Karpas-422 (cell line): ENCODE results near the gene NOS1AP. TPM values are rescaled to one million over a fixed set of nuclear protein-coding genes. Genes with fewer than 3 reads are reported as not detected.

Experiments used
- DNase-seq: peaks from one replicate; pipeline ENCODE4 v3.0.0-alpha.2; 2015
- H2AFZ ChIP-seq: fragments of 200-600 bp; sonication (generic); 2 replicates; pipeline ENCODE4 v1.6.1; 2014; ENCODE audit warnings: antibody characterized with exemption, low read length, mixed read lengths
- H3K27ac ChIP-seq: fragments of 200-600 bp; sonication (generic); 2 replicates; pipeline ENCODE4 v1.5.1; 2014; ENCODE audit warnings: mild to moderate bottlenecking, low read length, moderate library complexity
- H3K27me3 ChIP-seq: fragments of 200-600 bp; sonication (generic); 2 replicates; pipeline ENCODE4 v1.6.1; 2014; ENCODE audit warnings: low read length, mixed read lengths
- H3K36me3 ChIP-seq: fragments of 200-600 bp; sonication (generic); 2 replicates; pipeline ENCODE4 v1.6.1; 2014; ENCODE audit warnings: low read length, mixed read lengths; ENCODE audit not compliant: insufficient read depth
- H3K4me1 ChIP-seq: fragments of 200-600 bp; sonication (generic); 2 replicates; pipeline ENCODE4 v1.6.1; 2014; ENCODE audit warnings: mild to moderate bottlenecking, low read length, mixed read lengths
- H3K4me2 ChIP-seq: fragments of 200-600 bp; sonication (generic); 2 replicates; pipeline ENCODE4 v1.6.1; 2014; ENCODE audit warnings: low read length, low read depth, mild to moderate bottlenecking; ENCODE audit not compliant: poor library complexity, severe bottlenecking
- H3K4me3 ChIP-seq: fragments of 200-600 bp; sonication (generic); 2 replicates; pipeline ENCODE4 v1.5.1; 2014; ENCODE audit warnings: mild to moderate bottlenecking, antibody characterized with exemption, low read length, mixed read lengths
- H3K79me2 ChIP-seq: fragments of 200-600 bp; sonication (generic); 2 replicates; pipeline ENCODE4 v1.6.1; 2014; ENCODE audit warnings: mild to moderate bottlenecking, low read length, mixed read lengths
- H3K9ac ChIP-seq: fragments of 200-600 bp; sonication (generic); 2 replicates; pipeline ENCODE4 v1.6.0; 2014; ENCODE audit warnings: low read length
- H3K9me2 ChIP-seq: fragments of 200-600 bp; sonication (generic), shearing (Covaris generic); replicated peaks from 2 replicates; pipeline ENCODE4 v1.6.0; 2014; ENCODE audit warnings: mild to moderate bottlenecking, low read length, moderate library complexity; ENCODE audit not compliant: insufficient read depth
- H3K9me3 ChIP-seq: fragments of 300-700, 200-600 bp; sonication (generic); 2 replicates; pipeline ENCODE4 v1.6.1; 2014; ENCODE audit warnings: low read length, mixed read lengths
- H4K20me1 ChIP-seq: fragments of 200-600 bp; sonication (generic); 2 replicates; pipeline ENCODE4 v1.6.1; 2014; ENCODE audit warnings: mild to moderate bottlenecking, antibody characterized with exemption, low read length, low read depth; ENCODE audit not compliant: insufficient read depth
- total RNA-seq: library from RNA; depleted of rRNA; stranded (reverse); fragments of >200 nt; shearing (Covaris generic); gene quantifications from 2 replicates; pipeline ENCODE4 v1.2.3, GENCODE V29; 2014; ENCODE audit warnings: low replicate concordance; rRNA removed

Gene NOS1AP
- total RNA-seq = not detected in 2 replicates

DNA sequence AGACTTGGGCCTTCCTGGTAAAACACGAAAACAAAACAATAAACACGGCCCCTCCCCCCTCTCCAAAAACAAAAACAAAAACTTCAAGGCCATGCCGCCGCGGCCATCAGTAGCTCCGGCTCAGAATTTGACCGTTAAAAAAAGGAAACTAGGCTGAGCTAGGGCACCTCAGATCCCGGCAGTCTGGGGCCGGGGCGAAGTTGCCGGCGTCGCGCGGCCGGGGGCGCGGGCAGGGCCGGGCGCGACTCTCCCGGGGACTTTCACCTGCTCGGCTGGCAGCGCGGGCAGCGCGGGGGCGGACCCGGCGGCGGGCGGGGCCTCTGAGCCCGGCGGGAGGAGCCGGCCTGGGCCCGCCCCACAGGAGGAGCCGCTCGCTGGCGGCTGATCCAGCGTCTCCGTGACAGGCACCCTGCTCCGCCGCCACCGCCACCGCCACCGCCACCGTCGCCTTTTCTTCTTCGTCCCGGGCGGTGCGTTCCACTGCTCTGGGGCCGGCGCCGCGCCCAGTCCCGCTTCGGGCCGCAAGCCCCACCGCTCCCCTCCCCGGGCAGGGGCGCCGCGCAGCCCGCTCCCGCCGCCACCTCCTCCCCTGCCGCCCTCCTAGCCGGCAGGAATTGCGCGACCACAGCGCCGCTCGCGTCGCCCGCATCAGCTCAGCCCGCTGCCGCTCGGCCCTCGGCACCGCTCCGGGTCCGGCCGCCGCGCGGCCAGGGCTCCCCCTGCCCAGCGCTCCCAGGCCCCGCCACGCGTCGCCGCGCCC lies at the start of gene NOS1AP:
NOS1AP (plus strand) TSS at position 358 of the 760 bp plus-strand sequence. CDS start 487 bp downstream, outside the sequence.
- Histone ChIP-seq H3K27ac (no peak within 1 kb of the TSS), H3K79me2 (no peaks in the 10 kb centered on the region), H3K4me2 (no peak within 1 kb of the TSS), H3K4me3 (no peak within 1 kb of the TSS), H3K9ac (no peak within 1 kb of the TSS), H3K9me2 (no peaks in the 10 kb centered on the region), H3K4me1 (peaks cover 21% of the 10 kb centered on the region), H3K27me3 (0 out of 2 replicates have a peak, but pooled peaks cover 4% of the 10 kb centered on the region), H3K36me3 (no peaks in the 10 kb centered on the region), H2AFZ (no peak within 1 kb of the TSS), H4K20me1 (no peaks in the 10 kb centered on the region), H3K9me3 (no peaks in the 10 kb centered on the region)
- DNase-seq = no peak

DNA sequence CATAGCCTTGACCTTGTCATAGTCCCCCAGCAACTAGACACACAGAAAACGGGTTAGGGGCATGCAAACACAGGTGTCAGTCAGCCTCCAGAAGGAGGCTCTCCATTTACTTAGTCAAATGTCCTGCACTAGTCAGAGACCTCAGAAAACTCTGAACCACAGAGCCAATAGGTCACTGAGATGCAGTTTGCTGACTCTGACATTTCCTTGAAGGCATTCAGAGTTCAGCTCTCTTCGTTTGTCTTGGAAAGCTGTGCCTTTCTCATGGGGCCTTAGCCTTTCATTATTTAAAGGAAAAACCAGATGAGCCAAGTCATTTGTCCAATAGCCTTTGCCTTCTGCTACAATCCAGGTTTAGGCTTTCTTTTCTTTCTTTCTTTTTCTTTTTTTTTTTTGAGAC lies 49.3 kb upstream of the NOS1AP start:
- H4K20me1 ChIP-seq = peaks cover 7% of the 10 kb centered on the region; the same call in 1 of the 2 replicates
- peaks cover 2% of the 10 kb centered on the region; the same call in 1 of the 2 replicates for H3K27me3 ChIP-seq
- no peaks in the 10 kb centered on the region for H3K36me3 ChIP-seq
- no peak overlapping the region for H2AFZ ChIP-seq
- no peaks in the 10 kb centered on the region for H3K9me2 ChIP-seq
- no peaks in the 10 kb centered on the region for H3K79me2 ChIP-seq
- H3K9ac ChIP-seq = no peak overlapping the region
- peak overlapping the region; percentile 4 for H3K4me2 ChIP-seq
- peak; percentile 70 for DNase-seq
- no peaks in the 10 kb centered on the region for H3K9me3 ChIP-seq
- H3K27ac ChIP-seq = no peak overlapping the region
- H3K4me1 ChIP-seq = peaks cover 36% of the 10 kb centered on the region
- H3K4me3 ChIP-seq = no peak overlapping the region

DNA sequence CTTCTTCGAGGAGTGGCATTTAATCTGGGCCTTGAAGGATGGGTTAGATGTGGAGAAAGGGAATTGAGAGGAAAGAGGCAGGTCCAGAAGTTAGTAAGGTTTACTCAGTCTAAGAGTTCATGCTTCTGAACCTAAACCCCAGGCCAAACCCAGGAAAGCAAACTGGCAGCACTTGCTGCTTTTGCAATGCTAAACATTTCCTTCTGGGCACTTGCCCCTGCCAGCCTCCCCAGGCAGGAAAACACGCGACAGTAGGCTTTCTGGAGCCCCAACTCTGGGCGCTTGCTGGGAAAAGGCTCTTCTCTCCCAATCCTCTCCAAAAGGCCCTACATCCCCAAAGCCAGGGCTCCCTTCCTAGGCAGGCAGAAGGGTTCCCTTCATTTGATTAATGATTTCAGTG lies 48.4 kb upstream of the NOS1AP start:
- Histone ChIP-seq H4K20me1 (peaks cover 7% of the 10 kb centered on the region; the same call in 1 of the 2 replicates), H3K4me3 (no peak overlapping the region), H3K27me3 (peaks cover 2% of the 10 kb centered on the region; the same call in 1 of the 2 replicates), H3K9me3 (no peaks in the 10 kb centered on the region), H3K4me1 (peaks cover 36% of the 10 kb centered on the region), H3K27ac (no peak overlapping the region), H2AFZ (no peak overlapping the region), H3K9me2 (no peaks in the 10 kb centered on the region), H3K4me2 (no peak overlapping the region), H3K36me3 (no peaks in the 10 kb centered on the region), H3K9ac (no peak overlapping the region), H3K79me2 (no peaks in the 10 kb centered on the region)
- DNase-seq = no peak

DNA sequence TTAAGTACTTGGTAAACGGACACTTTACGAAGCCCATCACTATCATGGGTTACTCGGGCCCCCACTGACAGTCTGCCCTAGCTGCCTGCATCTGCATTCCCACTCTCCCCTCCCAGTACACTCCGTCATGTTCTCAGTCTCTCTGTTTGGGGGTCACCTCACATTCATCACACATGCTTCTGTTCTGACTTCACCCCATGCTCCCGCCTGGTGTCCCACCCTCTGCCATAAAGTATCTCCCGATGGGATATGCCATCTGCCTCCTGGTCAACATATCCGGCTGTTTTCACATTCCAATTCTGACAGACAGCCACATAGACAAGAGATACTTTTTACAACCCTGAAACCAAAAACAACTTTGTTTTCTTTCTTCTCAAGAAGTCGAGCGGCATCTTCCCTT lies 46.9 kb upstream of the NOS1AP start:
- peaks cover 36% of the 10 kb centered on the region for H3K4me1 ChIP-seq
- H3K4me2 ChIP-seq = no peak overlapping the region
- H3K9ac ChIP-seq = no peak overlapping the region
- H3K27me3 ChIP-seq = peaks cover 2% of the 10 kb centered on the region; the same call in 1 of the 2 replicates
- H3K79me2 ChIP-seq = no peaks in the 10 kb centered on the region
- H3K36me3 ChIP-seq = no peaks in the 10 kb centered on the region
- H3K9me2 ChIP-seq = no peaks in the 10 kb centered on the region
- no peak for DNase-seq
- no peak overlapping the region for H3K27ac ChIP-seq
- no peak overlapping the region for H3K4me3 ChIP-seq
- no peak overlapping the region for H2AFZ ChIP-seq
- no peaks in the 10 kb centered on the region for H3K9me3 ChIP-seq
- H4K20me1 ChIP-seq = peaks cover 7% of the 10 kb centered on the region; the same call in 1 of the 2 replicates

DNA sequence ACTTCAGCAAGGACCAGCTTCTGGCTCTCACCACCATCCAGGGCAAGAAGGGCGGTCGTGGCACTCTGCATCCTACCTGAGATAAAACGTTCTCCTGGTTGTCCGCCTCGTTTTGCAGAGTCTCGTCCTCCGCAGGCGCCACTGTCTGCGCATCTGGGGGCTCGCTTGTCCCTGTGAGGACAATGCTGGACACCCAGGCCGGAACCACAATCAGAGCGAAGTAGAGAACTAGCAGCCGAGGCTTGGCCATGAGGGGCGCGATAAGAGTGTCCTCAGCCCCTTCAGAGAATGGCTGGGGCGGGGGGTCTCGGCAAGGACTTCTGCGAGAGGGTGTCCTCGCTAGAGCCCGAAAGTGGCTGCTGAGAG lies 46.3 kb upstream of the NOS1AP start:
- Histone ChIP-seq H3K4me1 (peaks cover 36% of the 10 kb centered on the region), H3K4me3 (peak overlapping the region; percentile 71; the same call in 1 of the 2 replicates), H3K9ac (peak overlapping the region; percentile 49; the same call in 1 of the 2 replicates), H2AFZ (peak overlapping the region; percentile 61; the same call in 1 of the 2 replicates), H3K4me2 (peak overlapping the region; percentile 91), H3K9me3 (no peaks in the 10 kb centered on the region), H4K20me1 (peaks cover 7% of the 10 kb centered on the region; the same call in 1 of the 2 replicates), H3K36me3 (no peaks in the 10 kb centered on the region), H3K79me2 (no peaks in the 10 kb centered on the region), H3K27me3 (peaks cover 2% of the 10 kb centered on the region), H3K27ac (no peak overlapping the region), H3K9me2 (no peaks in the 10 kb centered on the region)
- no peak for DNase-seq

DNA sequence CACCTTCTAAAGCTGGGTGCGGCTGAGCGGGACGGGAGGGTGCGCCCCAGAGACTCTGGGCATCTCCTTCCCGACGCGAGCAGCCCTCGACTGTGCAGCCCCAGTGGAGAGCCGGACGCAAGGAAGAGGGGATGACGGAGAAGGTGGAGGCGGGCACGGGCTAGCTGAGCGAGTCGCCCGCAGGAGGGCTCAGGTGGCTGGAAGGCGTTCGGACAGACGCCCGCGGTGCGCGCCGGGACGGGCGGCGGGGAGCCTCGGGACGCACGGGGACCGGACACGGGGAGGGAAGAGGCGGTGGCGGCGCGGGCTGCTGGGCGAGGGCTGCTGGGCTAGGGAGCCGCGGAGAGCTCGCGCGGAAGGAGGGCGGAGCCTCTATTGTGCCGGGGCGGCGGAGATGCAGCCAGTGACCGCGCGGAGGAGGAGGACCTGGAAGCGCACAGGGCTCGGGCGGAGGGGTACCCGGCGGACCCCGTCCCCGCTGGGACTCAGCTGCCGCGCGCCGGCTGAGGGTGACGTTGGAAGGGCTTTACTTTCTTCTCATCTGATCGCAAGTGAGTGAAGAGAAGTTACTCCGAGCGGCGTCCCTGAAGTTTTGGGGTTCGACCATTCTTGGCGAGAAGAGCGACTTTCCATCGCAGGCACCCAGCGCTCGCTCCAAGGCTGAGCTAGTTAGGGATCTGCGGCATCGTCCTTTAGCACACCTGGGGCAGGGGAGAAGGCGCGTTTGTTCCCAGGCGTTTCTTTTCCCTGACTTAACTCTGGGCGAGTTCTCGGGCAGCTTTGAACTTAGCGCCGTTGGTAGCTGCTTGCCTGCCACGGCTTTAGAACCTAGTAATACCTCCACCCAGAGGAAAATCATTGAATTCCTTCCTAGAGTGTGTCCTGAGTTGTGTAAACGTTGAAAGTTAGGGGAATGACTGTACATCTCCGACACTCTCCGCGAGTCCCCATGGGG lies 45.7 kb upstream of the NOS1AP start, which contains the start of gene OLFML2B:
OLFML2B (minus strand) TSS at position 323 of the 955 bp plus-strand sequence. CDS start 439 bp downstream, outside the sequence.
- peak within 1 kb of the TSS; percentile 71 for H3K4me3 ChIP-seq
- no peaks in the 10 kb centered on the region for H3K9me3 ChIP-seq
- DNase-seq = peak; percentile 80
- peak within 1 kb of the TSS; percentile 49 for H3K9ac ChIP-seq
- no peaks in the 10 kb centered on the region for H3K79me2 ChIP-seq
- peak within 1 kb of the TSS; percentile 61 for H2AFZ ChIP-seq
- H3K36me3 ChIP-seq = no peaks in the 10 kb centered on the region
- peak within 1 kb of the TSS; percentile 91 for H3K4me2 ChIP-seq
- peaks cover 34% of the 10 kb centered on the region for H3K4me1 ChIP-seq
- H3K27me3 ChIP-seq = peaks cover 2% of the 10 kb centered on the region
- H4K20me1 ChIP-seq = peaks cover 7% of the 10 kb centered on the region; the same call in 1 of the 2 replicates
- H3K9me2 ChIP-seq = no peaks in the 10 kb centered on the region
- H3K27ac ChIP-seq = no peak within 1 kb of the TSS

DNA sequence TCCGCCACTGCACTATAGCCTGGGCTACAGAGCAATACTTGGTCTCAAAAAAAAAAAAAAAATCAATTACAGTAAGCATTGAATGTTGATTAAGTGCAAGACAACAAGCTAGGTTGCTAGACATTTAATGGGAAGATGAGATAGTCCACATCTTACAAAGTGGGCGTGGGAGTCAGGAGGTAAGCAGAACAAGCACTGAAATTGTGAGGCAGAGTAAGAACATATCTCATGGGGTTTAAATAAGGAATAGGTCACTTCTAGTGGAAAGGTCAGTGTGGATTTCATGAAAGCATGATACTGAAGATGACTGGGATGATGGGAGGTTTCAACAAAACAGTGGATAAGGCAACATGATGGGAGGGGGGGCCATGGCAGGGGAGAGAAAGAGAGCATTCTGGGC lies 44.0 kb upstream of the NOS1AP start:
- no peaks in the 10 kb centered on the region for H3K9me3 ChIP-seq
- H3K79me2 ChIP-seq = no peaks in the 10 kb centered on the region
- H3K9me2 ChIP-seq = no peaks in the 10 kb centered on the region
- H3K27me3 ChIP-seq = peaks cover 2% of the 10 kb centered on the region
- H4K20me1 ChIP-seq = no peaks in the 10 kb centered on the region; the same call in 1 of the 2 replicates
- H3K36me3 ChIP-seq = no peaks in the 10 kb centered on the region
- no peak overlapping the region for H3K4me3 ChIP-seq
- no peak overlapping the region for H2AFZ ChIP-seq
- H3K27ac ChIP-seq = no peak overlapping the region
- no peak overlapping the region for H3K9ac ChIP-seq
- peaks cover 22% of the 10 kb centered on the region for H3K4me1 ChIP-seq
- H3K4me2 ChIP-seq = no peak overlapping the region
- no peak for DNase-seq
